ENCODE results near the gene KANK3.

DNA sequence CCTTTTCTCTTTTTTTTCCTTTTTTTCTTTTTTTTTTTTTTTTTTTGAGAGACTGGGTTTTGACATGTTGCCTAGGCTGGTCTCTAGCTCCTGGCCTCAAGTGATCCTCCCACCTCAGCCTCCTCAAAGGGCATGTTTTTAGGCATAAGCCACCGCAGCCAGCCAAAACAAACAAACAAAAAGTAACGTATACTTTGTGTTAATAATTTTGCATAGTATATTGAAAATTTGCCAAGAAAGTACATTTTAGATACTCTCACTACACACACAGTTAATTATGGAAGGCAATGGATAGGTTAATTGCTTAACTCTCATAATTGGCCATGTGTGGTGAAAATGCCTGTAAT is 45.5 kb upstream of the KANK3 start:
- TF ChIP-seq, protein P1, sequence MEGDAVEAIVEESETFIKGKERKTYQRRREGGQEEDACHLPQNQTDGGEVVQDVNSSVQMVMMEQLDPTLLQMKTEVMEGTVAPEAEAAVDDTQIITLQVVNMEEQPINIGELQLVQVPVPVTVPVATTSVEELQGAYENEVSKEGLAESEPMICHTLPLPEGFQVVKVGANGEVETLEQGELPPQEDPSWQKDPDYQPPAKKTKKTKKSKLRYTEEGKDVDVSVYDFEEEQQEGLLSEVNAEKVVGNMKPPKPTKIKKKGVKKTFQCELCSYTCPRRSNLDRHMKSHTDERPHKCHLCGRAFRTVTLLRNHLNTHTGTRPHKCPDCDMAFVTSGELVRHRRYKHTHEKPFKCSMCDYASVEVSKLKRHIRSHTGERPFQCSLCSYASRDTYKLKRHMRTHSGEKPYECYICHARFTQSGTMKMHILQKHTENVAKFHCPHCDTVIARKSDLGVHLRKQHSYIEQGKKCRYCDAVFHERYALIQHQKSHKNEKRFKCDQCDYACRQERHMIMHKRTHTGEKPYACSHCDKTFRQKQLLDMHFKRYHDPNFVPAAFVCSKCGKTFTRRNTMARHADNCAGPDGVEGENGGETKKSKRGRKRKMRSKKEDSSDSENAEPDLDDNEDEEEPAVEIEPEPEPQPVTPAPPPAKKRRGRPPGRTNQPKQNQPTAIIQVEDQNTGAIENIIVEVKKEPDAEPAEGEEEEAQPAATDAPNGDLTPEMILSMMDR (conservative IDR thresholded peaks at IDR 0.05 in 1 of 2, IDR thresholded peaks at IDR 0.05 in 1 of 2; ENCODE audit: low read depth in 1 of 2, low read length in 2 of 2) = no peak
- TF ChIP-seq EZH2 (IDR thresholded peaks at IDR 0.05; ENCODE audit: low read length, missing control alignments) = no peak

Data from fibroblast of lung (primary cell).